Epithelial cell of esophagus (primary cell): ENCODE results near the gene SYT14.

Experiments used
- DNase-seq: peaks from one replicate; pipeline ENCODE4 v3.0.0; 2010; ENCODE audit warnings: low read depth
- H3K4me3 ChIP-seq: 2 replicates; pipeline ENCODE4 v1.5.1; 2011; ENCODE audit warnings: mild to moderate bottlenecking, low read length, control low read depth
- CTCF ChIP-seq: IDR thresholded peaks from 2 replicates; pipeline ENCODE4 v1.5.1; 2011; ENCODE audit warnings: low read depth, mild to moderate bottlenecking, low read length, control low read depth, inconsistent platforms; ENCODE audit not compliant: insufficient read depth; ENCODE audit errors: missing control alignments

SYT14 gene

GRCh38 chr1:210053126-210053525 lies 115.1 kb downstream of the SYT14 start:
- no peak overlapping the region for H3K4me3 ChIP-seq
- no peak for TF ChIP-seq CTCF
- no peak for DNase-seq

GRCh38 chr1:210057593-210057992 lies 119.6 kb downstream of the SYT14 start:
- TF ChIP-seq CTCF = no peak
- H3K4me3 ChIP-seq = no peak overlapping the region
- DNase-seq = no peak

GRCh38 chr1:210061992-210062391 lies 124.0 kb downstream of the SYT14 start:
- no peak overlapping the region for H3K4me3 ChIP-seq
- DNase-seq = no peak
- no peak for TF ChIP-seq CTCF

- H3K4me3 ChIP-seq = no peak overlapping the region
- no peak for TF ChIP-seq CTCF
- no peak for DNase-seq
Observed at GRCh38 chr1:210070531-210070930, 132.5 kb downstream of the SYT14 start.

GRCh38 chr1:210072129-210072528 lies 134.1 kb downstream of the SYT14 start:
- no peak overlapping the region for H3K4me3 ChIP-seq
- DNase-seq = no peak
- TF ChIP-seq CTCF = no peak

- no peak for DNase-seq
- TF ChIP-seq CTCF = no peak
- H3K4me3 ChIP-seq = no peak overlapping the region
Observed at GRCh38 chr1:210072896-210073504, 135.0 kb downstream of the SYT14 start.

- no peak for TF ChIP-seq CTCF
- no peak overlapping the region for H3K4me3 ChIP-seq
- no peak for DNase-seq
Observed at GRCh38 chr1:210074904-210075303, 136.9 kb downstream of the SYT14 start.
